NCI-H69 (cell line): ENCODE measurements around the gene IGFLR1.
"Not testable (repeated sequence)": the region's sequence is repeated elsewhere in the genome, so short reads cannot be mapped to it uniquely, and the experiment has no call there.

Experiments
- DNase-seq: peaks from one replicate; lab custom pipeline; 2025; lab: John Stamatoyannopoulos, UW

Gene IGFLR1

DNA sequence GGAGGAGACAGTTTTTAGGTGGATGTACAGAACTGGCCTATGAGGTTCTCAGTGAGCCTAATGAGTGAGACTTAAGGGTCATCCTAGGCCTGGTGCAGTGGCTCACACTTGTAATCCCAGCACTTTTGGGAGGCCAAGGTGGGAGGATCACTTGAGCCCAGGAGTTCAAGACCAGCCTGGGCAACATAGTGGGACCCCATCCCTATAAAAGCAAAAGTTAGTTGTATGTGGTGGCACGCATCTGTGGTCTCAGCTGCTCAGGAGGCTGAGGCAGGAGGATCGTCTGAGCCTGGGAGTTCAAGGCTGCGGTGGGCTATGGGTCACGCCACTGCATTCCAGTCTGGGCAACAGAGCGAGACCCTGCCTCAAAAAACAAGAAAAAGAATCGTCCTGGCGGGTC is 18.1 kb downstream of the IGFLR1 start:
- DNase-seq: not testable (repeated sequence)

DNA sequence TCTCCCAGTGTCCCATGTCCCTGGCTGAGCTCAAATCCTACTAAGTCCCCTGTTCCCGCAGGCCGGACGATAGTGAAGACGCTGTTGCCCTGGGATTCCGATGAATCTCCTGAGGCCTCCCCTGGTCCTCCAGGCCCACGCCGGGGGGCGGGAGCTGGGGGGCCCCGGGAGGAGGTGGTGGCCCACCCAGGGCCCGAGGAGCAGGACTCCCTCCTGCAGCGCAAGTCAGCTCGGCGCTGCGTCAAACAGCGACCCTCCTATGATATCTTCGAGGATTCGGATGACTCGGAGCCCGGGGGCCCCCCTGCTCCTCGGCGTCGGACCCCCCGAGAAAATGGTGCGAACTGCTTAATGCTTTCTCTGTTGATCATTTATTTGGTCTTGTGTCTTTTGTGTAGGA is 18.6 kb downstream of the IGFLR1 start:
- no peak for DNase-seq

DNA sequence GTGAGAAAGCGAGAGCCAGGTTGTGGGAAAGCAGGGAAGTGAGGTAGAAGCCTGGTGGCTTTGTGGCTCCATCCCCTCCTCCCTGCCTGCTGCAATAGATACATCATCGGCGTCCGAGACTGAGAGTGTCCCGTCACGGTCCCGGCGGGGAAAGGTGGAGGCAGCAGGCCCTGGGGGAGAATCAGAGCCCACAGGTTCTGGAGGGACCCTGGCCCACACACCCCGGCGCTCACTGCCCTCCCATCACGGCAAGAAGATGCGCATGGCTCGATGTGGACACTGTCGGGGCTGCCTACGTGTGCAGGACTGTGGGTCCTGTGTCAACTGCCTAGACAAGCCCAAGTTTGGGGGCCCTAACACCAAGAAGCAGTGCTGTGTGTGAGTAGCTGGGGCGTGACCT is 19.4 kb downstream of the IGFLR1 start:
- no peak for DNase-seq

DNA sequence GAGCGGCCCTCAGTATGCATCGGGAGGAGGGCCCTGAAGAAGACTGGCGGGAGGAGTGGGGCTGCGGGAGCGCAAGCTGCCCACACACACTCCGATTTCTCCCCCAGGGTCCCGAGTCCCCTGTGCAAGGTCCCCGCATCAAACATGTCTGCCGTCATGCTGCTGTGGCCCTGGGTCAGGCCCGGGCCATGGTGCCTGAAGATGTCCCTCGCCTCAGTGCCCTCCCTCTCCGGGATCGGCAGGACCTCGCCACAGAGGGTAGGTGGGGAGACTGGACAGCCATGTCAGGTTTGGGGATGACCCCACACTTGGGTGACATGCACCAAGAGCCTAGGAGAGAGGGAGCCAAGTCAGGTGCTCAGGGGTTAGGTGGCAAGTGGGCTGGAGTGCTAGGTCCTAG is 19.8 kb downstream of the IGFLR1 start:
- DNase-seq: no peak

DNA sequence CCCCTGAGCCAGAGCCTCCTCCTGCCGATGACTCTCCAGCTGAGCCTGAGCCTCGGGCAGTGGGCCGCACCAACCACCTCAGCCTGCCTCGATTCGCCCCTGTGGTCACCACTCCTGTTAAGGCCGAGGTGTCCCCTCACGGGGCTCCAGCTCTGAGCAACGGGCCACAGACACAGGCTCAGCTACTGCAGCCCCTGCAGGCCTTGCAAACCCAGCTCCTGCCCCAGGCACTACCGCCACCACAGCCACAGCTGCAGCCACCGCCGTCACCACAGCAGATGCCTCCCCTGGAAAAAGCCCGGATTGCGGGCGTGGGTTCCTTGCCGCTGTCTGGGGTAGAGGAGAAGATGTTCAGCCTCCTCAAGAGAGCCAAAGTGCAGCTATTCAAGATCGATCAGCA is 20.9 kb downstream of the IGFLR1 start:
- DNase-seq: no peak

DNA sequence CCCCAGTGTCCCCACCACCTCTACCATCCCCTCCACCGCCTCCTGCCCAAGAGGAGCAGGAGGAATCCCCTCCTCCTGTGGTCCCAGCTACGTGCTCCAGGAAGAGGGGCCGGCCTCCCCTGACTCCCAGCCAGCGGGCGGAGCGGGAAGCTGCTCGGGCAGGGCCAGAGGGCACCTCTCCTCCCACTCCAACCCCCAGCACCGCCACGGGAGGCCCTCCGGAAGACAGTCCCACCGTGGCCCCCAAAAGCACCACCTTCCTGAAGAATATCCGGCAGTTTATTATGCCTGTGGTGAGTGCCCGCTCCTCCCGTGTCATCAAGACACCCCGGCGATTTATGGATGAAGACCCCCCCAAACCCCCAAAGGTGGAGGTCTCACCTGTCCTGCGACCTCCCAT is 21.6 kb downstream of the IGFLR1 start:
- no peak for DNase-seq

DNA sequence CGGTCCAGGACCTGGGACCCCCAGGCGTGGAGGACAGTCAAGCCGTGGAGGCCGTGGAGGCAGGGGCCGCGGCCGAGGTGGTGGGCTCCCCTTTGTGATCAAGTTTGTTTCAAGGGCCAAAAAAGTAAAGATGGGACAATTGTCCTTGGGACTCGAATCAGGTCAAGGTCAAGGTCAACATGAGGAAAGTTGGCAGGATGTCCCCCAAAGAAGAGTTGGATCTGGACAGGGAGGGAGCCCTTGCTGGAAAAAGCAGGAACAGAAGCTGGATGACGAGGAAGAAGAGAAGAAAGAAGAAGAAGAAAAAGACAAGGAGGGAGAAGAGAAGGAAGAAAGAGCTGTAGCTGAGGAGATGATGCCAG is 22.1 kb downstream of the IGFLR1 start:
- no peak for DNase-seq

DNA sequence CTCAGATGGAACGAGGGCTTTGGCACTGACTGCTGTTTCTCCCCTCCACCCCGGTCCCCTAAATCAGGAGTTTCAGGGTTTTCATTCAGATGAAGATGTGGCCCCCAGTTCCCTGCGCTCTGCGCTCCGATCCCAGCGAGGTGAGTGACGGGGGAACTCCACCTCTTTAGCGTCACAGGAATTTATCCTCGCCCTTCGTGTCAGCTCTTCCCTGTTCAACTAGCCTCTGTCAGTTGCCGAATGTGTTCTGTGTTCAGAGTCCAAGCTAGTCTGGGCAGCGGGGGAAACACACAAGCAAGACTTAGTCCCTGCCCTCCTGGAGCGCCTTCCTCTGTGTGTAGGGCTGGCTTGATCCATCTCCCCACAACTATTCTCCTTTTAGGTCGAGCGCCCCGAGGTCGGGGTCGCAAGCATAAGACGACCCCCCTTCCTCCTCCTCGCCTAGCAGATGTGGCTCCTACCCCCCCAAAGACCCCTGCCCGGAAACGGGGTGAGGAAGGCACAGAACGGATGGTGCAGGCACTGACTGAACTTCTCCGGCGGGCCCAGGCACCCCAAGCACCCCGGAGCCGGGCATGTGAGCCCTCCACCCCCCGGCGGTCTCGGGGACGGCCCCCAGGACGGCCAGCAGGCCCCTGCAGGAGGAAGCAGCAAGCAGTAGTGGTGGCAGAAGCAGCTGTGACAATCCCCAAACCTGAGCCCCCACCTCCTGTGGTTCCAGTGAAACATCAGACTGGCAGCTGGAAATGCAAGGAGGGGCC is 22.7 kb downstream of the IGFLR1 start:
- no peak for DNase-seq

DNA sequence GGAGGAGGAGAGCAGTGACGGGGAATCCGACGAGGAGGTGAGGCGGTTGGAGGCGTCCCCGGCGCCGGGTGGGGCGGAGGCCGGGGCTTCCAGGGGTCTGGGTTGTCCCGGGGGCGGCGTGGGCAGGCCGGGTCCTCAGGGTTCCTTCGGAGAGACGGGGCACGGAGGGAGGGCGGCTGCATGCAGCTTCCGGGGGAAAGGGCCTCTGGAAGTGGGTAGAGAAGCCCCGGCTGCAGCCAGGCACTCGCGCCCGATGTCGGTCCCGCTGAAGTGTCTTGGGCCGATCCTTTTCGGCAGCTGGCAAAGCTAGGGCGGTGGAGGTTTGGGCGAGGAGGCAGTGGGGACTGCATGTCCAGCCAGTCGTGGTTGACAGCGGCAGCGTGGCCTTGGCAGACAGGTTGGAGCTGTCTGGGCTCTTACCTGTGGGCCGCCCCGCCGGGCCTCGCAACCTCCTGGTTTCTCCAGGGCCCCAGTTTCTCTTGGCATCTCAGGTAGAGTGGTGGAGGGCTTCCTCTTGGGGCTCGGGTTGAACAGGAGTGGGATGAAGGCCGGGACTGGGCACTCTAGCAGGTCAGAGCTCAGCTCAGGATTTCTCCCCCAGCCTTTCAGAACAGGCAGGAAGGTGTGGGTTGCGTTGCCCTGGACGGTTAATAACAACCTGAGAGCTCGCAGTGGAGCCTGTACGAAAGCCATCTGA is 23.8 kb downstream of the IGFLR1 start:
- DNase-seq: peak; percentile 45

DNA sequence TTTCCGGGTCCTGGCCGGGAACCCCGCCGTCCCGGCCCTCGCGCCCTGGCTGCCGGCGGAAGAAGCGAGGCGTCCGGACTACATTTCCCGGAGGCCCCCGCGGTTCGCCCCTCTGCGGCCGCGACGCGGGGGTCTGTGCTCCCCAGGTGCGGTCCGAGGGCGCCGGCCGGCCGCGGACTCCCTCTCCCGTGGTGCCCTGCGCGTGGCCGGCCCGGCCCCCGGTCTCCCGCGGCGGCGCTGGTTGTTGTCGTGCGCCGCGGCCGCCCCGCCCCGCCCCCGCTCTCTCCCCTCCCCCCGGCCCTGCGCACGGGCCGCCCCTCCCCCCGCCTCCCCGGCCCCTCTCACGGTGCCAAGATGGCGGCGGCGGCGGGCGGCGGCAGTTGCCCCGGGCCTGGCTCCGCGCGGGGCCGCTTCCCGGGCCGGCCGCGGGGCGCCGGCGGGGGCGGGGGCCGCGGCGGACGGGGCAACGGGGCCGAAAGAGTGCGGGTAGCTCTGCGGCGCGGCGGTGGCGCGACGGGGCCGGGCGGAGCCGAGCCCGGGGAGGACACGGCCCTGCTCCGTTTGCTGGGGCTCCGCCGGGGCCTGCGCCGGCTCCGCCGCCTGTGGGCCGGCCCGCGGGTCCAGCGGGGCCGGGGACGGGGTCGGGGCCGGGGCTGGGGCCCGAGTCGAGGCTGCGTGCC is 24.4 kb downstream of the IGFLR1 start, which contains the start of gene KMT2B:
TSS of gene KMT2B (plus strand) at position 339 of the 680 bp plus-strand sequence. CDS start at position 355, 16 bp downstream.
- DNase-seq: peak; percentile 99

DNA sequence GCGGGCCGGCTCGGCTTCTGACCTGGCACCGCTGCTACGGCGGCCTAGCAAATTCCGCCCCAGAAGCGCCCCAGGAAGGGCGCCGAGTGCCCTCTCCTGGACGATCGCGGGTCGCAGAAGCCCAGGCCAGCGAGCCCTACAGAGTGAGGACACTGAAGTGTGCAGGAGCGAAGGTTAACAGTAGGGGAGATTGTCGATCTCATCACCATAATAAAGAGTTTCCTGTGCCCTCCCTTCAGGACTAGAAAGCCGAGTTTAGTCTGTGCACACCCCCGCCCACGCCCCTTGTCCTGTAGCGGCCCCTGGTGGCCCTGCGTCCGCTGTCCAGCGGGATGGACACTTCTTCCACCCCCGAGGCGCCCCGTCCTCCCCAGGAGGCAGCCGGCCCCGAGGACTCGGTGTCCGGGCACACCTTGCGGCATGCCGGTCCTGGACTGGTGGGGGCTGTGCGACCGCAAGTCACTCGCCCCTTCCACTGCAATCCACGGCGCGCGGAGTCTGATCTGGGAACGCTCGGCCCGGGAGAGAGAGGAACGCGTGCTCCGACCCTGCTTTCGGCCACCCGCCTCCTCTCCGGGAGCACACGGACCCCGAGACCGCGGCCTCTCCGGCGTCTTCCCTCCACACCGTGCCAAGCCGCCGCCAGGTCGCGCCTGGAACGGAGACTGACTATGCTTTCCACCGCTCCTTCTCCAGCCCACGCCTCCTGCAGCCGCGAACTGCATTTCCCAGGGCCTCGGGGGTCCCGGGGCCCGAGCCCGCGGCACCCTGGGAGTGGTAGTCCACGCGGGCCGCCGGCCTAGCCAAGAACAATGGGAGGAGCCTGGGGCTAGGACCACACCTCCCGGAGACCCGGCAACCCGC is 25.2 kb downstream of the IGFLR1 start:
- DNase-seq: peak; percentile 92

DNA sequence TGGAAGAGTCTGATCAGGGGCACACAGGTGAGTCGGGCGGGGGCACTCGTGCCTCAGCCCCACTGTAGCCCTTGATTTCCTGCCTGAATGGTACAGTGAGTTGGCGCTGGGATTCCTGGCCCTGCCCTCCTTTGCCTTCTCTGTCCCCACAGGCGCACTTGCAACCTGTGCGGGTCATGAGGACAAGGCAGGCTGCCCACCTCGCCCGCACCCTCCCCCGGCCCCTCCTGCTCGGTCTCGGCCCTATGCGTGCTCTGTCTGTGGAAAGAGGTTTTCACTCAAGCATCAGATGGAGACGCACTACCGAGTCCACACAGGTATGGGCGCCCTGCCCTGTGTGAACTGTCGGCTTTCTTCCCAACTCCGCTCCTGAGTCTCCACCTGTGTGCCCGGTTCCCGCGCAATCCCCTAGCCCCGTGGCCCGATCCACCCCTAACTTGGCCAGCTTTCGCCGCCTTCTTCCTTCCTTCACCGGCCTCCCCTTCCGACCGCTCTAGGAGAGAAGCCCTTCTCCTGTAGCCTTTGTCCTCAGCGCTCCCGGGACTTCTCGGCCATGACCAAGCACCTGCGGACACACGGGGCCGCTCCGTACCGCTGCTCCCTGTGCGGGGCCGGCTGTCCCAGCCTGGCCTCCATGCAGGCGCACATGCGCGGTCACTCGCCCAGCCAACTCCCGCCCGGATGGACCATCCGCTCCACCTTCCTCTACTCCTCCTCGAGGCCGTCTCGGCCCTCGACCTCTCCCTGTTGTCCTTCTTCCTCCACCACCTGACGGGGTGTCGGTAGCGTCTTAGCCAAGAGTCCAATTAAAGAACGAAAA is 26.1 kb downstream of the IGFLR1 start:
- DNase-seq: peak; percentile 71

DNA sequence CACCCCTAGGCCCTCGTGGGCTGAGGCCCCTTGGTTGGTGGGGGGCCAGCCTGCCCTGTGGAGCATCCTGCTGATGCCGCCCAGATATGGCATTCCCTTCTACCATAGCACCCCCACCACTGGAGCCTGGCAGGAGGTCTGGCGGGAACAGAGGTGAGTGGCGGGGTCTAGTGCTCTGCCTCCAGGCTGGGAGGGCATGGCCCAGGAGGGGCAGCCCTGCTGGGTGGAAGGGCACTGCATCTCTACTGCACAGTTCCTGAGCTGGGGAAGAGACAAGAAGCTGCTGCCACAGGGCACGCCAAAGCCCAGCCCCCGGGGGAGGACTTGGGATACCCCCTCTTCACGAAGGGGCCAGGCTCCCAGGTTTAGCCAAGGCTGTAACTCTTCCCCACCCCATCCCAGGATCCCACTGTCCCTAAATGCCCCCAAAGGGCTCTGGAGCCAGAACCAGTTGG is 26.9 kb downstream of the IGFLR1 start:
- DNase-seq: no peak

DNA sequence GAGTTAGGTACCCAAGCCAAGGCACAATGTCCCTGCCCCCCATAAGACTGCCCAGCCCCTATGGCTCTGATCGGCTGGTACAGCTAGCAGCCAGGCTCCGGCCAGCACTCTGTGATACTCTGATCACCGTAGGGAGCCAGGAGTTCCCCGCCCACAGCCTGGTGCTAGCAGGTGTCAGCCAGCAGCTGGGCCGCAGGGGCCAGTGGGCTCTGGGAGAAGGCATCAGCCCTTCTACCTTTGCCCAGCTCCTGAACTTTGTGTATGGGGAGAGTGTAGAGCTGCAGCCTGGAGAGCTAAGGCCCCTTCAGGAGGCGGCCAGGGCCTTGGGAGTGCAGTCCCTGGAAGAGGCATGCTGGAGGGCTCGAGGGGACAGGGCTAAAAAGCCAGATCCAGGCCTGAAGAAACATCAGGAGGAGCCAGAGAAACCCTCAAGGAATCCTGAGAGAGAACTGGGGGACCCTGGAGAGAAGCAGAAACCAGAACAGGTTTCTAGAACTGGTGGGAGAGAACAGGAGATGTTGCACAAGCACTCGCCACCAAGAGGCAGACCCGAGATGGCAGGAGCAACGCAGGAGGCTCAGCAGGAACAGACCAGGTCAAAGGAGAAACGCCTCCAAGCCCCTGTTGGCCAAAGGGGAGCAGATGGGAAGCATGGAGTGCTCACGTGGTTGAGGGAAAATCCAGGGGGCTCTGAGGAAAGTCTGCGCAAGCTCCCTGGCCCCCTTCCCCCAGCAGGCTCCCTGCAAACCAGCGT is 27.5 kb downstream of the IGFLR1 start:
- peak; percentile 59 for DNase-seq

DNA sequence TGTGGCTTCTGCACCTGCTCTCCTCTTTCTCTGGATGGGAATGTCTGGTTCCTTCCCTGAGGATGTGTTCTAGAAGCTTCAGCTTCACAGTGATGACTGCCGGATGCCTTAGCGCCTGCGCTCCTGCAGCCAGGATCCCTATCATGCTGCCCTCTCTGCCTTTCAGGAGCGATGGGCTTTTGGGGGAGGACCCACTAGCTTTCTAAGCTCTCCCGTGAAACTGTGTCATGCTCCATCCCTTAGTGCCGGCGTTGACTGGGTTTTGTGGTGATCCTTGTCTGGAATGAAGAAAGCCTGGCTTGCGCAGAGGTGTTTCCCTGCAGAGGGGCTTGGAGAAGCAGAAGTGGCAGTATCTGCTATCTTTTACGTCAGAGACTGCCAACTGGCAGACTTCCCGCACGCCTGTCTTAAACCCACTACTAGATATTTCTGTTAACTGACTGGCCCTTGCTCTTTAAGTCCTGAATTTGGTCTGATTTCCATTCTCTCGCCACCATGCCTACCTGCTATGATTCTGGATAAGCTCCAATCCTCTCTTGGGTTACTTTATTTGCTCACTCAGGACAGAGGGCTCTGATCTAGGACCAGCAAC is 28.3 kb downstream of the IGFLR1 start:
- DNase-seq: no peak

DNA sequence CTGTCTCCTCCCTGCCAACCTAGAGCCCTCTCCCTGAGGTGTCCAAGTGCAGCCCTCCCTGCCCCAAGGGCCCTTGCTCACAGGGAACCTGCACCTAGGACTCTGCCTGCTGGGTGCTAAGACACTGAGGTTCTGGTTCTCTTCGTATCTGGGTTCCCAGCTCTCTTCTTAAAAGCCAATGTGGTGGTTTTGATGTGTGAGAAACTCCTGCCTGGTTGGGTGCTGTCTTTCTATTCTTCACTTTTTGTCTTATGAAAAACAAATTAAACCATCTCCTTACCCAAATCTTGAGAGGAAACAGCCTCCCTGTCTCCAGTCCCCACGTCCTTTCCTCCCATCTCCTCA is 28.8 kb downstream of the IGFLR1 start:
- DNase-seq: no peak

DNA sequence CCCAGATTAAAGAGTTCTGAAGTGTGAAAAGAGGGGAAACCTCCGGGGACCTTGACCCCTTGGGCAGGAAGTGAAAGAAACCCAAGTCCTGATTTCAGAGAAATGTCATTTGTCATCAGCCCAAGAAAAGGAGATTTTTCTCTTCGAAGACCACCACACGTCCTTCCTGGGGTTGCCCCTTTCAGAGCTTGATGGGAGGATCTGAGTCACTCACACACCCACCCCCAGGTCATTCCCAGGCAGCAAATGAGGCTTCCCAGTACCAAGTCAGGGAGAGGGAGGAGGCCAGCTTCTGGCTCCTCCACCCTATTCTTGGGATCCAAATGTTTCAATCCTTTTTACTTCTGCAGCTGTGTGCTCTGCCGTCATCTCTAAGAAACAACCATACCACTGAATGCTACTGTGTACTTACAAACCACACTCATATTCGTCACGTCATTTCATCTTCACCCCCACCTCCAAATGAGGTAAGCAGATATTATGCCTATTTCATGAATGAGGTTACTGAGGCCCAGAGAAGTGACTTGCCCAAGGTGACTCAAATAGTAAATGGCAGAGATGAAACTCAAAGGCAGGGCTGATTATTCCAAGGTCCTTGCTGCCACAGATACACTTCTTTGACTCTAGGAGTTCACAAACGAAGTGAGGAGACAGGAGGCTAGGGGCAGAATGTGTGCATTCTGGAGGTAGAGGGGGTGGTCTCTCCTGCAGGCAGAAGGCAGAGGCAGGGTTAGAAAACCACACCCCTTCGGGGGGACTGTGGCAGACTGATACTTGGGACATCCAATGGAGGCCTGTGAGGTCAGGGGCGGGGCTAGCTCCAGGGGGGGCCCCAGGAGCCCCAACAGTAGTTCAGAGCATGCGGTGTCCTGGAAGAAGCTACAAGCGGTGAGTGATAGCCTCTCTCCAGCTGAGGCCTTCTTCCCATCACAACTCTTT is 29.4 kb downstream of the IGFLR1 start:
- DNase-seq: no peak

DNA sequence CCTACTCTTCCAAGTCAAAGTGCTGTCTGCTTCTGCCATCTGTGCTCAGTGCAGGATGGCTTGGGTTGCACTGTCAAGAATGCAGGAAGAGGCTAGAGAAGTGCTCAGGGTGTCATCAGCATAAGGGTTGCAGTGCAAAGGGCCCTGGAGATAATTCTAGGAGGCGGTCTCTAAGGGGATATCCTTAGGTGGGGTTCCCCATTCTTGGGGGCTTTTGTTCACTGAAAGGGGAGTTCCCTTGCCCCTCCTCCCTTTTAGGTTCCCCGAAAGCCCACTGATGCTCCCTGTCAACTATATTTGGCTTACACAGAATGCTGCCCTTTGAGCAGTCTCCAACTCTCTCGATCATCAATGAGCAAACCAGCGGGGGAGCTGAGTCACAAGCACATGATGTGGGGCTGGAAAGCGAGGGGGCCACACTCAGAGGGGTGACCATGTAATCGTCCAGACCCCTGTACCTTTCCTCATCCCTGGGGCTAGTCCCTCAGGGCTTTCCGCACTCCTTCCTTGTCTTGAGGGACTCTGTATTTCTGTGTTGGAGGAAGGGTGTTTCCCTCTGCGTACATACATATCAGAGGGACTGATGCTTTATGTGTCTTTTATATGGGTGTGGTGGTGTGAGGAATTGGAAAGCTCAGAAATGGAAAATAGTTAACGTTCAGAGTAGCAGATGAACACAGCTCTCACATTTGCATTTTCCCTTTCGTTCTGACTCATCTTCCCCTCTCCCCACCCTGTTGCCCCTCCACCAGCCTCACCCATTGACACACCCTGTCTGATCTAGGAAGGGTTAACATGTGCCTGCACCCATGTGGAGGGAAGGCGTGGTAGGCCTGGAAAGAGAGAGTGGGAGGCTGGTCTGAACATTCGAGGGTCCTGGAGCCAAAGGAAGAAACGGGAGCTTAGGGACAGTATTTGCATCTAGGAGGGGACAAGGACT is 31.2 kb downstream of the IGFLR1 start:
- no peak for DNase-seq
